ENCODE results near the gene PSMG4.

Gene PSMG4

GRCh38 chr6:3312604-3313231, 54.0 kb downstream of the PSMG4 start:
- H3K4me3 Mint-ChIP-seq, result no peak overlapping the region
- H3K27ac Mint-ChIP-seq, result no peak overlapping the region
- DNase-seq, result no peak
- CTCF ChIA-PET, result no interaction called here
- peaks cover 4% of the 10 kb centered on the region for H3K4me1 Mint-ChIP-seq
- no peaks in the 10 kb centered on the region for H3K36me3 Mint-ChIP-seq
- H3K27me3 Mint-ChIP-seq, result peaks cover 8% of the 10 kb centered on the region
- H3K9me3 Mint-ChIP-seq, result no peaks in the 10 kb centered on the region

GRCh38 chr6:3314176-3314575, 55.4 kb downstream of the PSMG4 start:
- Mint-ChIP-seq H3K9me3 (no peaks in the 10 kb centered on the region), H3K4me3 (no peak overlapping the region)
- CTCF ChIA-PET, result interaction anchor here (1.1 kb wide), 2 partner anchors 21 to 418 kb away, joined by 3 to 4 read pairs; no protein-coding TSS in a partner anchor

GRCh38 chr6:3314621-3315467, 56.1 kb downstream of the PSMG4 start:
- peaks cover 16% of the 10 kb centered on the region for H3K4me1 Mint-ChIP-seq
- CTCF ChIA-PET, result interaction anchor here (1.1 kb wide), 2 partner anchors 21 to 418 kb away, joined by 3 to 4 read pairs; no protein-coding TSS in a partner anchor
- peaks cover 29% of the 10 kb centered on the region for H3K27me3 Mint-ChIP-seq
- H3K4me3 Mint-ChIP-seq, result no peak overlapping the region
- no peaks in the 10 kb centered on the region for H3K36me3 Mint-ChIP-seq
- H3K9me3 Mint-ChIP-seq, result no peaks in the 10 kb centered on the region
- no peak for DNase-seq
- no peak overlapping the region for H3K27ac Mint-ChIP-seq

More at GRCh38 chr6:3314176-3314575, 55.4 kb downstream of the PSMG4 start:
- Mint-ChIP-seq H3K36me3 (no peaks in the 10 kb centered on the region), H3K27ac (no peak overlapping the region), H3K4me1 (peaks cover 16% of the 10 kb centered on the region), H3K27me3 (peaks cover 22% of the 10 kb centered on the region)
- no peak for DNase-seq

GRCh38 chr6:3315841-3316240, 57.1 kb downstream of the PSMG4 start:
- H3K4me3 Mint-ChIP-seq, result no peak overlapping the region
- CTCF ChIA-PET, result no interaction called here
- no peaks in the 10 kb centered on the region for H3K36me3 Mint-ChIP-seq
- H3K4me1 Mint-ChIP-seq, result peaks cover 16% of the 10 kb centered on the region
- no peak for DNase-seq
- peaks cover 35% of the 10 kb centered on the region for H3K27me3 Mint-ChIP-seq
- no peak overlapping the region for H3K27ac Mint-ChIP-seq
- H3K9me3 Mint-ChIP-seq, result no peaks in the 10 kb centered on the region

- H3K27ac Mint-ChIP-seq, result no peak overlapping the region
- CTCF ChIA-PET, result no interaction called here
- H3K36me3 Mint-ChIP-seq, result no peaks in the 10 kb centered on the region
- H3K9me3 Mint-ChIP-seq, result no peaks in the 10 kb centered on the region
- H3K27me3 Mint-ChIP-seq, result peaks cover 35% of the 10 kb centered on the region
- no peak for DNase-seq
- peaks cover 16% of the 10 kb centered on the region for H3K4me1 Mint-ChIP-seq
- no peak overlapping the region for H3K4me3 Mint-ChIP-seq
Measured at GRCh38 chr6:3316331-3316730, 57.6 kb downstream of the PSMG4 start.

GRCh38 chr6:3316818-3317217, 58.1 kb downstream of the PSMG4 start:
- H3K27me3 Mint-ChIP-seq, result peaks cover 35% of the 10 kb centered on the region
- H3K27ac Mint-ChIP-seq, result no peak overlapping the region
- H3K9me3 Mint-ChIP-seq, result no peaks in the 10 kb centered on the region
- DNase-seq, result no peak
- no peak overlapping the region for H3K4me3 Mint-ChIP-seq
- peaks cover 16% of the 10 kb centered on the region for H3K4me1 Mint-ChIP-seq
- CTCF ChIA-PET, result interaction anchor here (0.9 kb wide), 1 partner anchor 413 kb away, joined by 3 read pairs; no protein-coding TSS in a partner anchor
- no peaks in the 10 kb centered on the region for H3K36me3 Mint-ChIP-seq

All from activated naive CD4-positive, alpha-beta T cell treated with anti-CD3 and anti-CD28 coated beads, Interleukin-2, amount 10 ng/mL, durations not matched to agents 7 days and 5 days (primary cell).